ENCODE results near the gene TTC4. TPM values are rescaled to one million over a fixed set of nuclear protein-coding genes. Genes with fewer than 3 reads are reported as not detected.
A peak's percentile ranks its signal among the peaks of the same experiment; 100 is the strongest.

TTC4 gene
- total RNA-seq, 1 donor from 2014 or later: 27.9 TPM

DNA sequence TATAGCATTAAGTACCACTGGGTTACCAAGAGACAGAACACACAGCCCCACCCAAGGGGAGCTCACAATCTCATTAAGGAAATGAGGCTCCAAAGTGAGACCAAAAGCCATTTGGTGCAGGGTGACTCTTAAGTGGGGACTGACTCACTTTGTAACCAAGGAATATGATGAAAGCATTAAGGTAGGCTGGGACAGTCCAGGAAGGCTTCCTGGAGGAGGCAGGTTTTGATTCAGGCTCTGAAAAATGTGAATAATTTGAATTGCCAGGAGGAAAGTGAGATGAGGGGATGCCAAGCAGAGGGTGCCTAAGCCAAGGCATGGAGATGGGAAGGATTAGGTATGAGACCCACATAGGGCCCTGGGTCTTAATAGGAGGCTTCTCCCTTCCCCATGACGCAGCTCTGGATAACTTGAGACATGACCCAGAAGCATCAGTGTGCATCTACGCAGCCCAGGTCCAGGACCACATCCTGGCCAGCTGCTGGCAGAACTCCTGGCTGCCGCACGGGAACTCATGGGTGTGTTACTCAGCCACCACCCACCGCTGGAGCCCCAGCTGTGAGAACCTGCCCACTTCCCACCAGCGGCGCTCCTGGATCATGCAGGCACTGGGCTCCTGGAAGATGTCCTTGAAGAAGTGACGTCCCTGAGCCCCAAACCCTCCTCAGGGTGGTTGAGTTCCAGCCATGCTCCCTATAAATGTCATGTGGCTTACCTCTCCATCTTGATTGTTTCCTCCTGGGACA, 5.9 kb upstream of the TTC4 start:
- DNase-seq (ENCODE audit: low read depth, low spot score): no peak
- no peak overlapping the region for H3K4me3 Mint-ChIP-seq
- no peaks in the 10 kb centered on the region for H3K36me3 Mint-ChIP-seq (ENCODE audit: low read depth)
- H3K9me3 Mint-ChIP-seq: no peaks in the 10 kb centered on the region
- no peaks in the 10 kb centered on the region for H3K4me1 Mint-ChIP-seq
- peaks cover 82% of the 10 kb centered on the region for H3K27me3 Mint-ChIP-seq (ENCODE audit: low read depth)
- H3K27ac Mint-ChIP-seq (ENCODE audit: unreplicated experiment): no peak overlapping the region
- TF ChIP-seq, protein P1, sequence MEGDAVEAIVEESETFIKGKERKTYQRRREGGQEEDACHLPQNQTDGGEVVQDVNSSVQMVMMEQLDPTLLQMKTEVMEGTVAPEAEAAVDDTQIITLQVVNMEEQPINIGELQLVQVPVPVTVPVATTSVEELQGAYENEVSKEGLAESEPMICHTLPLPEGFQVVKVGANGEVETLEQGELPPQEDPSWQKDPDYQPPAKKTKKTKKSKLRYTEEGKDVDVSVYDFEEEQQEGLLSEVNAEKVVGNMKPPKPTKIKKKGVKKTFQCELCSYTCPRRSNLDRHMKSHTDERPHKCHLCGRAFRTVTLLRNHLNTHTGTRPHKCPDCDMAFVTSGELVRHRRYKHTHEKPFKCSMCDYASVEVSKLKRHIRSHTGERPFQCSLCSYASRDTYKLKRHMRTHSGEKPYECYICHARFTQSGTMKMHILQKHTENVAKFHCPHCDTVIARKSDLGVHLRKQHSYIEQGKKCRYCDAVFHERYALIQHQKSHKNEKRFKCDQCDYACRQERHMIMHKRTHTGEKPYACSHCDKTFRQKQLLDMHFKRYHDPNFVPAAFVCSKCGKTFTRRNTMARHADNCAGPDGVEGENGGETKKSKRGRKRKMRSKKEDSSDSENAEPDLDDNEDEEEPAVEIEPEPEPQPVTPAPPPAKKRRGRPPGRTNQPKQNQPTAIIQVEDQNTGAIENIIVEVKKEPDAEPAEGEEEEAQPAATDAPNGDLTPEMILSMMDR (conservative IDR thresholded peaks at IDR 0.05): no peak

DNA sequence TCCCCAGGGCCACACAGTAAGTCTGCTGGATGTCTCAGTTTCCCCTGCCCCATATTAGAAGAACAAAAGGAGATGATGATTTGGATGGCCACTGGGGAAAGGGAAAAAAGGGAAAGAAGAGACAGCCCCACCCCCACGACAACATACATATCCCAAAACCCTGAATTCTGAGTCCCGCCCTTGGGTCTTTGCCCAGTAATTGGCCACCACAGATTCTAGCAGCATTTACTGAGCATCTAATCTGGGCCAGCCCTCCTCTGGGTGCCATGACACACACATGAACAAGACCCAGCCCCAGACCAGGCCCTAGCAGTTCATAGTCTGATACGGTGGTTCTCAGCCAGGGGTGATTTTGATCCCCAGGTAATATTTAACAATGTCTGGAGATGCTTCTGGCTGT, 5.2 kb upstream of the TTC4 start:
- no peak for DNase-seq (ENCODE audit: low read depth, low spot score)
- TF ChIP-seq, protein P1 (conservative IDR thresholded peaks at IDR 0.05): no peak

DNA sequence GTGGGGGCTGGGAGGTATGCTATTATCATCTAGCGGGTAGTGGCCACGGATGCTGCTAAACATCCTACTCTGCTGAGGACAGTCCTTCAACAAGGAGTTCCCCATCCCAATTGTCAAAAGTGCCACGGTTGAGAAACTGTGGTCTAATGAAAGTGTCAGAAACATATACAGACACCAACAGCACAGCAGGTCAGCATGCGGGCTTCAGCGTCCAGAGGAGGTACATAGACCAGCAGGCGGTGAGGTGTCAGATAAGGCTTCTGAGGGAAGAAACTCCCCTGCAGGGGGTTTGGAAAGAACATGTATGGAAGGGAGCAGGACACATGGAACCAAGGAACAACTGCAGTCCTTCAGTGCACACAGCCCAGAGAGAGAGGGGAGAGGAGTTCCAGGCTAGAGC, 4.8 kb upstream of the TTC4 start:
- H3K27me3 Mint-ChIP-seq (ENCODE audit: low read depth): peaks cover 76% of the 10 kb centered on the region
- H3K9me3 Mint-ChIP-seq: no peaks in the 10 kb centered on the region

More for the DNA sequence above, 5.2 kb upstream of the TTC4 start:
- Mint-ChIP-seq H3K9me3 (no peaks in the 10 kb centered on the region), H3K4me1 (peaks cover 4% of the 10 kb centered on the region), H3K36me3 (ENCODE audit: low read depth) (no peaks in the 10 kb centered on the region), H3K27me3 (ENCODE audit: low read depth) (peaks cover 80% of the 10 kb centered on the region), H3K4me3 (peak overlapping the region; percentile 41), H3K27ac (ENCODE audit: unreplicated experiment) (no peak overlapping the region)

DNA sequence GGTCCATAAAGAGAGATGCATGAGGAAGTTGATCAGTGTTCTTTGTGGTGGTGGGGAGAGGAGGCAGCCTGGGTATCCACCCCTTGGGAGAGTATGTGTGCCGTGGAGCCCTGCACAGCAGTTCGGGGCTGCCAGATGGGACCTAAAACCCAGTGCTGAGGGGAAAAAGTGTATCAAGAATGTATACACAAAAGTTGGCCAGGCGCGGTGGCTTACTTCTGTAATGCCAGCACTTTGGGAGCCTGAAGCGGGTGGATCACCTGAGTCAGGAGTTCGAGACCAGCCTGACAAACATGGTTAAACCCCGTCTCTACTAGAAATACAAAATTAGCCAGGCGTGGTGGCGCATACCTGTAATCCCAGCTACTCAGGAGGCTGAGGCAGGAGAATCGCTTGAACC, 4.1 kb upstream of the TTC4 start:
- DNase-seq (ENCODE audit: low read depth, low spot score): no peak
- peaks cover 11% of the 10 kb centered on the region for H3K4me1 Mint-ChIP-seq
- H3K9me3 Mint-ChIP-seq: no peaks in the 10 kb centered on the region
- no peak overlapping the region for H3K27ac Mint-ChIP-seq (ENCODE audit: unreplicated experiment)
- H3K4me3 Mint-ChIP-seq: peak overlapping the region; percentile 54
- H3K27me3 Mint-ChIP-seq (ENCODE audit: low read depth): peaks cover 69% of the 10 kb centered on the region
- TF ChIP-seq, protein P1 (conservative IDR thresholded peaks at IDR 0.05): no peak
- no peaks in the 10 kb centered on the region for H3K36me3 Mint-ChIP-seq (ENCODE audit: low read depth)

More for the DNA sequence above, 4.8 kb upstream of the TTC4 start:
- H3K27ac Mint-ChIP-seq (ENCODE audit: unreplicated experiment): no peak overlapping the region
- peaks cover 5% of the 10 kb centered on the region for H3K4me1 Mint-ChIP-seq
- no peaks in the 10 kb centered on the region for H3K36me3 Mint-ChIP-seq (ENCODE audit: low read depth)
- H3K4me3 Mint-ChIP-seq: peak overlapping the region; percentile 64
- TF ChIP-seq, protein P1 (conservative IDR thresholded peaks at IDR 0.05): no peak
- DNase-seq (ENCODE audit: low read depth, low spot score): no peak

DNA sequence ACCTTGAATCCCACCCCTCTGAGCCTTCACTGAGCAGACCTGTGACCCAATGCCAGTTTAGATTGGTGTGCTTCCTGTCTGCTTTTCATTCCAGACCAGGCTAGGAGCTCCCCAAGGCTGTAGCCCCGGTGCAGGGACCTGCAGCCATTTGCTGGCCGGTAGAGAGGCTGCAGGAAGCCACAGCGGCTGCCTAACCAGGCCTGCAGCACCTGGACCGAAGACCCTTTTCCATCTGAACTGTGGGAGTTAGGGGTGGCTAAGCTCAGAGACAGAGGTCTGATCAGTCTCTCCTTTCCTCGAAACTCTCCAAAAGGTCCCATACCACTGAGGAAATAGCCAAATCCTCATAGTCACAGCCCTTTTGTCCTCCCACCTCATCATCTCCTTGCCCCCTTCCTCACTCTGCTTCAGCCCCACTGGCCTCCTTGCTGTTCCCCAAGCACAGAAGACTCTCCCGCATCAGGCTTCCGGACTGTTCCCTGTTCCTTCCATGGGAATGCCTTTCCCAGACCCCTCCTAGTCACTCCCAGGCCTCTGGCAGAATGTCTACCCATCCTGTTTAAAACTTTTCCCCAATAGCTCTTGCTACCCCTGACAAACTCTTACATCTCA, 674 bp upstream of the TTC4 start:
- no peak overlapping the region for H3K27ac Mint-ChIP-seq (ENCODE audit: unreplicated experiment)
- H3K36me3 Mint-ChIP-seq (ENCODE audit: low read depth): peaks cover 2% of the 10 kb centered on the region
- peaks cover 35% of the 10 kb centered on the region for H3K27me3 Mint-ChIP-seq (ENCODE audit: low read depth)
- TF ChIP-seq, protein P1 (conservative IDR thresholded peaks at IDR 0.05): no peak
- DNase-seq (ENCODE audit: low read depth, low spot score): no peak
- H3K4me3 Mint-ChIP-seq: peak overlapping the region; percentile 90
- peaks cover 20% of the 10 kb centered on the region for H3K4me1 Mint-ChIP-seq
- H3K9me3 Mint-ChIP-seq: no peaks in the 10 kb centered on the region

Data from neural crest cell (in vitro differentiated cells).